Upper lobe of left lung (tissue), 6 donors: Measurements from ENCODE around the gene TVP23A. TPM values are rescaled to one million over a fixed set of nuclear protein-coding genes. Genes with fewer than 3 reads are reported as not detected.
"Not testable (repeated sequence)": the region's sequence is repeated elsewhere in the genome, so short reads cannot be mapped to it uniquely, and the experiment has no call there.

Source experiments
- ATAC-seq, 2 donors: fragments of 200-7000 bp; cut with Tn5 transposase; one replicate each; pipeline ENCODE4 v1.9.1; 2022; ENCODE audit warnings: mild to moderate bottlenecking in 2 of 2, moderate library complexity in 2 of 2; ENCODE audit not compliant: low FRiP score in 2 of 2
- DNase-seq, 2 donors: peaks; one replicate each; pipeline ENCODE4 v3.0.0-alpha.2; 2019 to 2020
- H3K27ac ChIP-seq, 4 donors: fragments of 200-600 bp; sonication (generic); one replicate each; pipeline ENCODE4 v1.5.1; 2016 to 2019
- H3K27me3 ChIP-seq, 4 donors: fragments of 200-600 bp; sonication (generic); one replicate each; pipeline ENCODE4 v1.5.1; 2017 to 2019
- H3K36me3 ChIP-seq, 4 donors: fragments of 200-600 bp; sonication (generic); one replicate each; pipeline ENCODE4 v1.5.1; 2016 to 2019
- H3K4me1 ChIP-seq, 4 donors: fragments of 200-600 bp; sonication (generic); one replicate each; pipeline ENCODE4 v1.5.1; 2018 to 2019
- H3K4me3 ChIP-seq, 4 donors: fragments of 200-600 bp; sonication (generic); one replicate each; pipeline ENCODE4 v1.5.1; 2017 to 2019; ENCODE audit warnings: mild to moderate bottlenecking in 2 of 4, moderate library complexity in 1 of 4
- H3K9me3 ChIP-seq, 4 donors: fragments of 200-600 bp; sonication (generic); one replicate each; pipeline ENCODE4 v1.5.1; 2018 to 2019
- CTCF ChIP-seq, 6 experiments: fragments of 450-650 bp in 4 of 6; fragments of 200-600 bp in 2 of 6; sonication (generic) in 2 of 6; IDR thresholded peaks; one replicate each; pipeline ENCODE4 v1.5.1; 2016 to 2019; ENCODE audit warnings: antibody characterized with exemption in 6 of 6
- EP300 ChIP-seq, 4 donors: sonication (generic); formaldehyde crosslinking; IDR thresholded peaks; one replicate each; pipeline ENCODE4 v1.5.1; 2017; ENCODE audit warnings: antibody characterized with exemption in 4 of 4, control low read depth in 2 of 4
- POLR2A ChIP-seq, 4 donors: fragments of 450-650 bp; IDR thresholded peaks; one replicate each; pipeline ENCODE4 v1.5.1; 2016 to 2017; ENCODE audit warnings: antibody characterized with exemption in 4 of 4, mild to moderate bottlenecking in 2 of 4
- POLR2AphosphoS5 ChIP-seq, 2 donors: sonication (generic); formaldehyde crosslinking; IDR thresholded peaks; one replicate each; pipeline ENCODE4 v1.5.1; 2017; ENCODE audit warnings: antibody characterized with exemption in 2 of 2
- WGBS, 2 donors: methylation state at CpG; one replicate each; pipeline ENCODE4 v1.1.5; 2017 to 2018; 5-methylcytosine and 5-hydroxymethylcytosine counted together
- total RNA-seq, 6 donors: library from RNA; depleted of rRNA in 4 of 6; stranded (reverse); fragments of >200 nt in 4 of 6; gene quantifications; one replicate each; pipeline versions ENCODE4 v1.1.0 to v1.2.1, GENCODE V29; 2016 to 2021
- donor health status: DM: no; HTN: no; CAD: no; lungs with moderate emphysema.
- donor health status: DM: no; HTN: yes; CAD: no; lungs with severe emphysema.

Gene TVP23A
- total RNA-seq, 6 donors from 2014 or later, result 0.20 to 2.3 (median 0.61) TPM; not detected in 2

- TF ChIP-seq CTCF (IDR thresholded peaks at IDR 0.05) (no peak), EP300 (IDR thresholded peaks at IDR 0.05) (peak; percentile 26 to 82 (median 46)), POLR2AphosphoS5 (IDR thresholded peaks at IDR 0.05) (peak in 1 of 2 donors; percentile 48), POLR2A (IDR thresholded peaks at IDR 0.05) (peak in 1 of 4 donors; percentile 28)
- Histone ChIP-seq H3K36me3 (no peaks in the 10 kb centered on the region), H3K27ac (peak overlapping the region; percentile 5 to 89 (median 50)), H3K27me3 (no peaks in the 10 kb centered on the region), H3K4me1 (peaks cover 26 to 34% (median 28%) of the 10 kb centered on the region in 4 donors), H3K9me3 (no peaks in the 10 kb centered on the region), H3K4me3 (no peak overlapping the region)
- peak in 1 of 2 donors; percentile 21 for ATAC-seq
- peak in 1 of 2 donors; percentile 42 for DNase-seq
- WGBS, 2 donors, result 87 to 88% methylated on average over 9 to 10 of the region's 10 CpGs
Observed at GRCh38 chr16:10831894-10832886, 13.6 kb upstream of the TVP23A start.

DNA sequence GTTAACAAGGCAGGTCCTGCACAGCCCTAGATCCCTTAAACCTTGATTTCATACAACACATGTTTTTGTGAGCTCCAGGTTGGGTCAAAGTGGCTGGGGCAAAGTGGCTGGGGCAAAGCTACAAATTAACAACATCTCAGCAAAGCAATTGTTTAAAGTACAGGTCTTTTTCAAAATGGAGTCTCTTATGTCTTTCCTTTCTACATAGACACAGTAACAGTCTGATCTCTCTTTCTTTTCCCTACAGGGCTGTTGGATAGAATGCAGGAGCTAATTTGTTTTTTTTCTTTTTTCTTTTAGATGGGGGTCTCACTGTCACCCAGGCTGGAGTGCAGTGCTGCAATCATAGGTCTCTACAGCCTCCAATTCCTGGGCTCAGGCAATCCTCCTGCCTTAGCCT, 11.6 kb upstream of the TVP23A start:
- Histone ChIP-seq H3K4me1 (peaks cover 38 to 47% (median 41%) of the 10 kb centered on the region in 4 donors), H3K27ac (peak overlapping the region in 3 of 4 donors; percentile 89 to 92 (median 89))
- DNase-seq, ATAC-seq, H3K27me3 ChIP-seq, H3K9me3 ChIP-seq, H3K36me3 ChIP-seq, H3K4me3 ChIP-seq: not testable (repeated sequence)

DNA sequence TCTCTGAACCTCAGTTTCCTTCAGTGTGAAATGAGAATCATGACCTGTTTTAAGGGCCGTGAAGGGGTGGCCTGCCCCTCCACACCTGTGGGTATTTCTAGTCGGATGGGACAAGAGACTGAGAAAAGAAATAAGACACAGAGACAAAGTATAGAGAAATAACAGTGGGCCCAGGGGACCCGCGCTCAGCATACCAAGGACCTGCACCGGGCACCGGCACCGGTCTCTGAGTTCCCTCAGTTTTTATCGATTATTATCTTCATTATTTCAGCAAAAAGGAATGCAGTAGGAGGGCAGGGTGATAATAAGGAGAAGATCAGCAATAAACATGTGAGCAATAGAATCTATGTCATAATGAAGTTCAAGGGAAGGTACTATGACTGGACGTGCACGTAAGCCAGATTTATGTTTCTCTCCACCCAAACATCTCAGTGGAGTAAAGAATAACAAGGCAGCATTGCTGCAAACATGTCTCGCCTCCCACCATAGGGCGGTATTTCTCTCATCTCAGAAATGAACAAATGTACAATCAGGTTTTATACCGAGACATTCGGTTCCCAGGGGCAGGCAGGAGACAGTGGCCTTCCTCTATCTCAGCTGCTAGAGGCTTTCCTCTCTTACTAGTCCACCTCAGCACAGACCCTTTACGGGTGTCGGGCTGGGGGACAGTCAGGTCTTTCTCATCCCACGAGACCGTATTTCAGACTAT, 10.9 kb upstream of the TVP23A start:
- WGBS, 2 donors, result 44 to 45% methylated on average over 18 of the region's 18 CpGs
- DNase-seq, H3K27me3 ChIP-seq, H3K36me3 ChIP-seq, H3K4me3 ChIP-seq, ATAC-seq, H3K9me3 ChIP-seq: not testable (repeated sequence)
- H3K27ac ChIP-seq, result peak overlapping the region; percentile 89 to 93 (median 90)
- peaks cover 38 to 47% (median 43%) of the 10 kb centered on the region in 4 donors for H3K4me1 ChIP-seq

GRCh38 chr16:10828851-10829366, 10.3 kb upstream of the TVP23A start:
- Histone ChIP-seq H3K27me3 (no peaks in the 10 kb centered on the region), H3K9me3 (no peaks in the 10 kb centered on the region), H3K27ac (peak overlapping the region; percentile 89 to 93 (median 90)), H3K4me1 (peaks cover 41 to 51% (median 49%) of the 10 kb centered on the region in 4 donors), H3K4me3 (peak overlapping the region in 1 of 4 donors; percentile 1), H3K36me3 (no peaks in the 10 kb centered on the region)
- ATAC-seq, result peak; percentile 89 to 92
- DNase-seq, result peak; percentile 93 to 94
- TF ChIP-seq POLR2AphosphoS5 (IDR thresholded peaks at IDR 0.05) (peak; percentile 94 to 99), POLR2A (IDR thresholded peaks at IDR 0.05) (peak in 2 of 4 donors; percentile 24 to 67), EP300 (IDR thresholded peaks at IDR 0.05) (peak in 3 of 4 donors; percentile 70 to 99 (median 96)), CTCF (IDR thresholded peaks at IDR 0.05) (no peak)
- 9 to 19% methylated on average over 11 to 16 of the region's 17 CpGs for WGBS, 2 donors

DNA sequence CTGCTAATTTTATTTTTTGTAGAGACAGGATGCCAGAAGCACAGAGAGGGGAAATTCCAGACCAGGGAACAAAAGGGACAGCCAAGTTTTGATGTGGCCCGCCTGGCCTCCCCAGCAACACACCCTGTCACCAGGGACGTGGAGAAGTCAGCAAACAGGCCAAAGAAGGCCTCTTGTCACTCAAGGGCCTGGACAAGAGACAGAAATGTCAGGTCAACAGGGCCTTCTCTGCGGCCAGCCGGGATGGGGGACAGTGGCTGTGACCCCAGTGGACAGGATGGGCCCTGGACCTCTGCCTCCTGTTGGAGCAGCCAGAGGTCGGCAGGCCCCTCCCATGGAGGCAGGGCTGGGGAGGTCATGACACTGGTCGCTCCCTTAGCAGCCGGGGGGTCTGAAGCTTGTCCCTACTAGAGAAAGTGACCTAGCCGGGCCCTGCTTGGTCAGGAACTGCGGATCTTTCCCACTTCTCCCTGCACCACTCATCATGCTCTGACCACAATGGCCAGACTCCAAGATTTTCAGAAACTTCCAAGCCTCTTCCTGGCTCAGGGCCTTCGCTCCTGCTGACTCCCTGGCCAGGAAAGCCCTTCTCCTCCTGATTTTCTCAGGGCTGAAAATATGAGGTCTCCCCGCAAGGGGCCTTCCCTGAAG, 9.2 kb upstream of the TVP23A start:
- TF ChIP-seq CTCF (IDR thresholded peaks at IDR 0.05) (no peak), POLR2A (IDR thresholded peaks at IDR 0.05) (no peak), EP300 (IDR thresholded peaks at IDR 0.05) (peak in 2 of 4 donors; percentile 0 to 78), POLR2AphosphoS5 (IDR thresholded peaks at IDR 0.05) (peak; percentile 65 to 75)
- Histone ChIP-seq H3K27me3 (no peaks in the 10 kb centered on the region), H3K4me3 (no peak overlapping the region), H3K27ac (peak overlapping the region; percentile 89 to 93 (median 90)), H3K36me3 (no peaks in the 10 kb centered on the region), H3K4me1 (peaks cover 42 to 51% (median 49%) of the 10 kb centered on the region in 4 donors), H3K9me3 (no peaks in the 10 kb centered on the region)
- ATAC-seq (peak; percentile 70 to 79), DNase-seq (peak; percentile 81 to 82)
- 15 to 26% methylated on average over 6 to 11 of the region's 11 CpGs for whole genome bisulfite sequencing, 2 donors
